Right lobe of liver (tissue), 4 donors: ENCODE data around the gene RASGRP1.

Experiments used
- POLR2A ChIP-seq: fragments of 450-650 bp; IDR thresholded peaks from one replicate; pipeline ENCODE4 v1.6.1; 2017; ENCODE audit warnings: antibody characterized with exemption, mild to moderate bottlenecking
- TF ChIP-seq, protein P1 (sequence below), 4 donors: fragments of 200-600 bp in 3 of 4; fragments of 450-650 bp in 1 of 4; IDR thresholded peaks; one replicate each; pipeline versions ENCODE4 v1.5.1 to v1.8.0; 2016 to 2022; ENCODE audit warnings: antibody characterized with exemption in 4 of 4, mild to moderate bottlenecking in 2 of 4
- donor health status: DM: no; HTN: no; CAD: no.
- donor health status: DM: no; HTN: no; CAD: no.
- donor health status: DM: no; HTN: yes; CAD: no.

DNA sequence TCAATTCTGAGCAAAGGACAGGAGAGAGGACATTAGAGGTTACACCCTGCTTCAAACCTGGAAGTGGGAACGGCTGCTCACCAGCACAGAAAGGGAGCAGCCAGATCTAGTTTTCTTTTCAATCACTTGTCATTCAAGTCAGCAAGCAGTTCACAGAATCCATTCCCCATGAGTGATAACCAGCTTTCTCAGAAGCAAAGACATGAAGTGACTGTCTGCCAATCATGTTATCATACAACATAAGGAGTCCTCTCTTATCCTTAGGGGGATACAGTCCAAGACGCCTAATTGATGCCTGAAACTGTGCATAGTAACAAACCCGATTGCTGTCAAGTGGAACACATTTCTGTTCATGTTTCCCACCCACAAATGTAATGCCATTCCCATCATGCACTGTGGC lies 56.0 kb downstream of the RASGRP1 start:
- TF ChIP-seq, protein P1, sequence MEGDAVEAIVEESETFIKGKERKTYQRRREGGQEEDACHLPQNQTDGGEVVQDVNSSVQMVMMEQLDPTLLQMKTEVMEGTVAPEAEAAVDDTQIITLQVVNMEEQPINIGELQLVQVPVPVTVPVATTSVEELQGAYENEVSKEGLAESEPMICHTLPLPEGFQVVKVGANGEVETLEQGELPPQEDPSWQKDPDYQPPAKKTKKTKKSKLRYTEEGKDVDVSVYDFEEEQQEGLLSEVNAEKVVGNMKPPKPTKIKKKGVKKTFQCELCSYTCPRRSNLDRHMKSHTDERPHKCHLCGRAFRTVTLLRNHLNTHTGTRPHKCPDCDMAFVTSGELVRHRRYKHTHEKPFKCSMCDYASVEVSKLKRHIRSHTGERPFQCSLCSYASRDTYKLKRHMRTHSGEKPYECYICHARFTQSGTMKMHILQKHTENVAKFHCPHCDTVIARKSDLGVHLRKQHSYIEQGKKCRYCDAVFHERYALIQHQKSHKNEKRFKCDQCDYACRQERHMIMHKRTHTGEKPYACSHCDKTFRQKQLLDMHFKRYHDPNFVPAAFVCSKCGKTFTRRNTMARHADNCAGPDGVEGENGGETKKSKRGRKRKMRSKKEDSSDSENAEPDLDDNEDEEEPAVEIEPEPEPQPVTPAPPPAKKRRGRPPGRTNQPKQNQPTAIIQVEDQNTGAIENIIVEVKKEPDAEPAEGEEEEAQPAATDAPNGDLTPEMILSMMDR (IDR thresholded peaks at IDR 0.05): no peak
- no peak for TF ChIP-seq POLR2A
